IPS DF 4.7 (cell line): Measurements from ENCODE around the gene NEK8.
"Not testable (repeated sequence)": the region's sequence is repeated elsewhere in the genome, so short reads cannot be mapped to it uniquely, and the experiment has no call there.

Experiments used
- DNase-seq: peaks from one replicate; pipeline ENCODE4 v3.0.0-alpha.2; 2013; ENCODE audit warnings: low spot score; ENCODE audit errors: extremely low read depth

NEK8 gene

DNA sequence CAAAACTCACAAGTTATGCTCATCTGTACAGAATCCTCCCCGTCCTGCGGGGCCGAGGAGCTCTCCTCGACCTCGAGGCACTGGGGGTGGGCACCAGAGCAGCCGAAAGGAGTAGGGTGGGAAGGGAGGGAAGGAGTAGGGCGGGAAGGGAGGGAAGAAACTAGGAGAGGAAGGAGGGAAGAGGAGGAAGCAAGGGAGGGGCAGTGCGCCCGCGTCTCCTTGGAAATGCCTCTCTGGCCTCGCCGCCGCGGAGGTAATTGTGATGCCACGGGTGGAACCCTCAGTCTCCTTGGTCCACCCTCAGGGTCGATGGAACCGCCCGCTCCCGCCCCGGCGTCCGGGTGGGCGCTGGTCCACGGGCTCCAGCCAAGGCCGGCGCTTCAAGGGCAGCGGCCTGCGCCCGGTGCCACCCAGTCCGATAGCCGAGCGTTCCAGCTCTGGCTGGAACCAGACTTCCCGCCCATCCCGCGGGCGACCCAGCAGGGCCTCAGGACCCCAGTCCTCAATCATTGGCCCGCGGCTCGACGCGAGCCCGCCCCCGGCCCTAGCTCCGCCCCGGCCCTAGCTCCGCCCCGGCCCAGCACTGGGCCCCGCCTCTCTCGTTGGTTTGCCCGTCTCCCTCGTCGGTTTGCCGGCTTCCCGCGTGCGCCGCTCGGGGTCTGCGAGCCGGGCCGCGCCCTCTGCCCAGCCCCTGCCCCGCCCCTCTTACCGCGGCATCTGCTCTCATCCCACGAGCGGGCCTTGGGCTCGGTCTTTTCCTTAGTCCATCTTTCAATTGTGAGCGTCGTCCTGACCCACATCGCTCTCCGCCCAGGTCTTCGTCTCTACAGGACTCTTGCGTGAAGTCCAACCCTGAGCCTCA is 17.5 kb upstream of the NEK8 start:
- DNase-seq: no peak

DNA sequence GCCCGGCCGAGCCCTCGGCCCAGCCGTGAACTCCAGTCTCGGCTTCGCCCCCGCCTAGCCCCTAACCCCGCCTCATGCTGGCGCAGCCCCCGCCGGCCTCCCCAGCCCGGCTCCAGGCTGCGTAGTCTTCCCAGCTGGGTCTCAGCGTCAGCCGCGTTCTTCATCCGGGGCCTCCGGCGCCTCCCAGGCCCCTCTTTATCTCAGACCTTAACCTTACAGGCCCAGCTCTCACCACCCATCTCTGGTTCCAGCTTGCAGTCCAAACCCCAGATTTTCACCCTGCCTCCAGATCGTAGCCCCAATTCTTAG is 16.9 kb upstream of the NEK8 start, which contains the start of gene PROCA1:
Gene PROCA1 (minus strand): TSS at position 166 of the 309 bp plus-strand sequence. CDS start 228 bp downstream, outside the sequence.
- DNase-seq: no peak

DNA sequence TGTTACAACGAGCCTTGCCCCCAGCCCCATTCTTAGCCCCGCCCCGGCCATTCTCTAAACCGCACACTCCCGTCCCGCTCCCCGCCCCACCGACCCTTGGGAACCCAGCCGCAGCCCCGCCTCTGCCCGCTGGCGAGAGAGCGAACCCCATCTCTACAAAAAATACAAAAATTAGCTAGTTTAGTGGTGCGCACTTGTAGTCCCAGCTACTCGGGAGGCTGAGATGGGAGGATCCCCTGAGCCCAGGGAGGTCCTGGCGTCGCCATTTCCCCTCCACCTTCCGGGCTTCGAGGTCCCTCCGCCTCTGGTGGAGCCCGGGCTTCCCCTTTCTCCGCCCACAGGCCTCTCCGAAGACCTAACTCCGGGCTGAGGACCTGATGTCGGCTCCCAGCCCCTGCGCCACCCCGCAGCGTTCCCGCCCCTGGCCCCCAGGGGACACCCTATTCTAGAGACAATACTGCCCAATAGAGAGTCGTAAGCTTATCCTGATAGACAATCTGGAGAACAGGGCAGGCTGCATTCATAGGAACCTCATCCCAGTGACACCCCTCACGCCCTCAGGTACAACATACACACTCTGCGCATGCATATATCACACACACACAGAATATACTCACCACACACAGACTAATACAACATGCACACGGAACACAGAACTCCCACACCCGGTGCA is 16.4 kb upstream of the NEK8 start:
- DNase-seq: no peak

DNA sequence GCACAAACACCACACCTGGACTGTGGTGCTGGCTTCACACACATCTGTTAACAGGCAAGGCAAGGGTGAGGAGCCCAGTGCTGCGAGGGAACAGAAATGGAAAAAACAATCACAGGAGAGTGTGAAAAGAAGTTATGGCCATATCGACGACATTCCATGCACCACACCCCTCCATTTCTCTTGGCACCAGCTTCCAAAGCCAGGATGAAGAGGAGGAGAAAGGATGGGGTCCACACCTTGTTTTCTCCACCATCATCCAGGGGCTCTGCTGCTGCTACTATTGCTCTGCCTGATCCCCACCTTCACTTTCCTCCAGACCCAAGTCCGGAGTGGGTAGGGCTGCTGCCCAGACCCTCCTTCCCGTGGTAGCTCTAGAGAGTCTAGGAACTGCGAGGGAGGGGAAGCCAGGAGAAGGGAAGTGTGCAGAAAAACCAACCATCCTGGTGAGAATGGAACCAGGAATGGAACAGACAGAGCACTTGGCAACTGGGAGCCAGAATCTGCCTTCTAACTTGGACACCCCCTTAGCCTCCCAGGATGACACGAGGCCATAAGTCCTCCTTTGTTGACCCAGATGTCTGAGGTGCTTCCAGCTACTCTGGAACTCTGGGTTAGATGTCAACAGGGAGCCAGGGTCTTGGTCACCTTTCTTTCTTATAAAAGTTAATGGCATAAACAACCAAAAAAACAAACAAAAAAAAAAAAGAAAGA is 15.7 kb upstream of the NEK8 start:
- DNase-seq: no peak

DNA sequence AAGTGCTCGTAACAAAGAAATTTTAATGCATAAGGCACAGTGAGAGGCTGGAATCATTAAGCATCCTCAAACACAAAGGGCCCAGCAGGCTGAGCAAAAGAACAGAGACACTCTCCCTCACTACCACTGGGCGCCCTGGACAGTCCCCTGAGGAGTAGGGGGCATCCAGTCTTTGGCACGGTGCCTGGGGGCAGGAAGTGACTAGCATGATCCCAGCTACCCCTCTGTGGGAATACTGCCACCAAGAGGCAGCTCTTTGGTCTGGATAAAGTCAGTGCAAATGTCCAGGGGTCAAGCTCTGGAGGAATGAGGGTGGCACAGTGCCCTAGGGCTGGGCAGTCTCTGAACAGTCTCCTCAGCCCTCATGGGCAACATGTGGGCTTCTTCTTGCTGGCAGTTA is 14.3 kb upstream of the NEK8 start:
- no peak for DNase-seq

DNA sequence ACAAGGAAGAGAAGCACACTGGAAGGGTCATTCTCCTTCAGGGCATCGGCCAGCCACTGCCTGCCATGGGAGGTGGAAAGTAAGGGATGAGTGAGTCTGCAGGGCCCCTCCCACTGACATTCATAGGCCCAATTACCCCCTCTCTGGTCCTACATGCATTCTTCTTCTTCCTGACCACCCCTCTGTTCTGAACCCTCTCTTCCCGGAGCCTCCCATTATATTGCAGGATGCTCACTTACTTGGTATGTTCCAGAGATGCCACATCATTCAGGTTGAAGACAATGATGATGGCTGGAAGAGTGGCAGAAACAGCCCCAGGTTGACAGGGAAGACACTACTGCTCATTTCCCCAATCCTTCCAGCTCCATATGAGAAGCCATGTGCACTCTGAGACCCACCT is 13.4 kb upstream of the NEK8 start:
- no peak for DNase-seq

DNA sequence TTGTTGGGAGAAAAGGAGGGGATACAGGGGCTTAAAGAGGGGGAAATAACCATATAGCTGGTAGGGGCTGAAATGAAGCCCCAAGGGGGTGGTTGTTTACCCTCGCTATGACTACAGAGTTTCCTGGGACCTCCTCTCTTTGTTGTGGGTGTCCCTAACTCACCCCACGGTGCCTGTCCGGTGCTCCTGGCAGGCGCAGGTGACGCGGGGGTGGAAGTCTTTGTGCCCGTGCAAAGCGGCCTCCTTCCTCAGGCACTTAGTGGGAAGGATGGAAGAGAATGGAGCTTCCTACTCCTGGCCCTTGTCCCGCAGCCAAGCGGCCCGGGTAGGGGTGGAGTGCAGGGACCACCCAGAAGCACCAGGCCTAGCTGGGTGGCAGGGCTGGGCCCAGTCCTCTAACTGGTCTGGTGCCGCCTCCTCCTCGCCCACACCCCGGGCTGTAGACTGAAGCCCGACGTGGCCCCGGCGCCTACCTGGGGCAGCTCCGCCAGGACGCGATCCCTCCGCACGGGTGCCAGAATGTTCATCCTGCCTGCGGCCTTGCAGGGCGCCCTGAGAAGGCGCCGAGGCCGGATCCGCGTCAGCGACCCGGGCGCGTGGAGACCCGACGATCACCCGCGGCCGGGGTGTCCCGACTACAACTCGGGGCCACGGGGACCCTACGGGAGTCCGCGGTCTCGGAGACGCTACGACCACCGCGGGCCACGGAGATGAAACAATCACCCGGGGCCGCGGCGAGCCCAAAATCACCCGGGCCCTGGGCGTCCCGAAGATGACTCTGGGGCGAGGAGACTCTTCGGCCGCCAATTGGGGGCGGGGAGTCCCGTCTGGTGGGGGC is 11.6 kb upstream of the NEK8 start:
- DNase-seq: no peak

DNA sequence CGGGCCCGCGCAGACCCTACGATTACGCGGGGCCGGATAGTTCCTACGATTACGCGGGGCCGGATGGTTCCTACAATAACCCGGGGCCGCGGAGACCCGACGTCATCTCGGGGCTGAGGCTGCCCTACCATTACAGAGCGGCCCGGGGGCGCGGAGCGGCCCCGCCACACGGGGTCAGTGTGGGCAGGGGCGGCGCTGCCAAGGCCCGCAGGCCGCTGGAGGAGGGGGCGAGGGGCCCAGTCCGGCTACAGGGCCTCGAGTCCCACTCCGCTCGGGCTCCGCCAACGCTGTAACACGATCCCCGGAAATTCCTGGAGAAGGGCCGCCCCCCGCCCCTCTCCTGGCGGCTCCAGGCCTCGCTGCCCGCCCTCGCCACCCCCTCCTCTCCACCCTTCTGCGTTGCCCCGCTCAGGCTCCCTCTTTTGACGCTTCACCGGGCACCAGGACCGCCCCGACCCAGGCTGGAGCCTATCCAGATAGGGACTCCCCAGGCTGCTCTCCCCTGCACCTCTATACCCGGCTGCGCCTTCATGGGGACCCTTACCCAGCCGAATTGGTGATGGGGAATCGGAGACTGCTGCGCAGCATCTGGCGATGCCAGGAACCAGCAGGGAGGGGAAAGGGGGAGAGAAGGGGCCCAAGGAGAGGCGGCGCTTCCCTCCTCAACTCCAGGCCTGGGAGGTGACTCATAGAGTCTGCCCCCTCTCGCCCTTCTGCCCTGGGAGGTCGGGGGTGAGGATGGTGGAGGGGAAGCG is 10.8 kb upstream of the NEK8 start, which contains the start of gene RAB34:
Gene RAB34 (minus strand): TSS at position 291 of the 755 bp plus-strand sequence. CDS start 602 bp downstream, outside the sequence.
- no peak for DNase-seq

DNA sequence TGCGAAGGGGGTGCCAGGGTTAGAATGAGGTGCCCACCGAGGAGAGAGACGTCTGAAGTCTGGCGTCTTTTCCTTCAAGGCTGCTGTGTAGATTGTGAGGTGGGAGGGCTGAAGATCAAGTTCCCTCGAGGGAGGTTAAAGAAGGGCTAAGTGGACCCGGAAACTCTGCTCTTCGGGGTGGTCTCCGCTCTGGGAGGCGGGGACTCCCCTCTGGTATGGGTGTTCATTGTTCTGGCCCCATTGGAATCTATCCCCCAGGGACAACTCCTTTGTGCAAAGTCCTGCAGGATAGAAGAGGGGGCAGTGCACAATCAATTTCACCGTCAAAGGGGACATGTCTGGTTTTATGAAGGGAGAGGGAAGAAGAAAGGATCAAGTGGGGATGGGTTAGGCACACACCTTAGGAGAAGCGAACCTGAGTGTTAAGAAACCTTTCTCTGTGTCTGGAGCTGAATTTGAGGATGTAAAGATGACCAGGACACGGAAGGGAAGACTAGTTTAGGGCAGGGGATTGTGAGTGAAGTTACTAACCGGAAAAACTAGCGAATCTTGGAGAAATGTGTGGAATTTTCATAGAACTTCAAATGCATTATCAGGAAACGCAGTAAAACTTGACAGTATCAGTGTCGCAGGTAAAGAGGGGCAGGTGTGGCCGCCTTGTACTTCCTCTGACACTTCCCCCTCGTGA is 10.1 kb upstream of the NEK8 start:
- DNase-seq: no peak

DNA sequence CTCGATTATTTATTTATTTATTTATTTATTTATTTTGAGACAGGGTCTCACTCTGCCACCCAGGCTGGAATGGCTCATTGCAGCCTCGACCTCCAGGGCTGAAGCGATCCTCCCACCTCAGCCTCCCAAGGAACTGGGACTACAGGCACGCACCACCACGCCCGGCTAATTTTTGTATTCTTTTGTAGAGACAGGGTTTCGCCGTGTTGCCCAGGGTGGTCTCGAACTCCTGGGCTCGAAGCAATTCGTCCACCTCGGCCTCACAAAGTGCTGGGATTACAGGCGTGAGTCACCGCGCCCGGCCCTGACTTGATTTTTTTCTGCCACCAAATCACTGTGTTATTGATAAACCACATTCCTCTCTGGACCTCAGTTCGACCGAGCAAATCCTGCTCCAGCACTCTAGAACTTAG is 9.6 kb upstream of the NEK8 start:
- DNase-seq: no peak

DNA sequence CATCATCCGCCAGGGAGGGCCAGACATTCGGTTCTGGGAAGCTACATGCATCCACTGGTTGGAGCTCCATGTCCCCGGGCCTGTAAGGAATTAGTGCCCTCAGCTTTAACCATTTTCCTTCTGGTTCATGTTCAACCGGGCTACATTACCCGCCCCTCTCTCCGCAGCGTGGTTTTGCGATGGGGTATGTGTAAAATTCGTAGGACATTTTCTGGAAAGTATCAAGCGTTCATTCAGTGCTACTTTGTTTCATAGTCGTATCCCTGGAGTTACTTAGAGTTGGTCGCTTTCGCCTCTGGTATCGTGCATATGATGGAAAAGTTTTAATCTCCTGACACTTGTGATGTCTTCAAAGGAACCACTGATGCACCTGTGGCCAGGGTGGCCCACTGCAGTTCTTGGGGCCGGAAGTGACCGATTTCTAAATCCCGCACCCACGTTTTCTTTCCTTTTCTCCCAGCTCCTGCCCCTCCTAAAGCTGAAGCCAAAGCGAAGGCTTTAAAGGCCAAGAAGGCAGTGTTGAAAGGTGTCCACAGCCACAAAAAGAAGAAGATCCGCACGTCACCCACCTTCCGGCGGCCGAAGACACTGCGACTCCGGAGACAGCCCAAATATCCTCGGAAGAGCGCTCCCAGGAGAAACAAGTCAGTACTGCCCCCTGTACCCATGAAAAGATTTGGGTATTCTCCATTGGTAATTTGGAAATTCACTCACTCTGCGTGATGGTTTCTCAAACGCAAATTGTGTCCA is 8.2 kb upstream of the NEK8 start:
- no peak for DNase-seq

DNA sequence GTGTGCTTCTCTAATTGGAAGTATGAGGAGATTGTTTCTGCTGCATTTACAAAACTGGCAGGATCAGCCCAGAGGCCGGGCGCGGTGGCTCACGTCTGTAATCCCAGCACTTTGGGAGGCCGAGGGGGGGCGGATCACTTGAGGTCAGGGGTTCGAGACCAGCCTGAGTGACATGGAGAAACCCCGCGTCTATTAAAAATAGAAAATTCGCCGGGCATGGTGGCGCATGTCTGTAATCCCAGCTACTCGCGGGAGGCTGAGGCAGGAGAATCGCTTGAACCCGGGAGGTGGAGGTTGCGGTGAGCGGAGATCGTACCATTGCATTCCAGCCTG is 7.6 kb upstream of the NEK8 start:
- DNase-seq: not testable (repeated sequence)

DNA sequence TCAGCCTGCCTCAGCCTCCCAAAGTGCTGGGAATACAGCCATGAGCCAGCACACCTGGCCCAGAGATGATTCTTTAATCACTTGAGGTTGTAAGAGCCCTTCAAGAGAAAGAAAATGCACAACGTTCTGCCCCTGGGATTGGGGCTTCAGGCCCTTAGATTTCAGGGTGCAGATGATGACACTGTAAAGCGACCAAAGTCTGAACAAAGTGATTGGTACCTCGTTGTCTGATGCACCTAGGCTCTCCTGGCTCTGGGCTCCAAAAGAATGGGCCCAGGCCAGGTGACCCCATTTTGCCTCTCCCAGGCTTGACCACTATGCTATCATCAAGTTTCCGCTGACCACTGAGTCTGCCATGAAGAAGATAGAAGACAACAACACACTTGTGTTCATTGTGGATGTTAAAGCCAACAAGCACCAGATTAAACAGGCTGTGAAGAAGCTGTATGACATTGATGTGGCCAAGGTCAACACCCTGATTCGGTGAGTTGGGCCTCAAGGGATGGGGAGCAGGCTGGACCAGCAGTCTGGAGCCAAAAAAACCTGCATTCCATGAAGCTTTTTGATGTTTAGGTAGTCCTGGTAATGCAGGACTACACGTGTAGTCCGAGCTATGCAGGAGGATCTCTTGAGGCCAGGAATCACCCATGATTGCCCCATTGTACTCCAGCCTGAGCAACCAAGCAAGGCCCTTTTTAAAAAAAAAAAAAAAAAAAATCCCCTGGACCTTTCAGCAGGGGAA is 6.0 kb upstream of the NEK8 start:
- DNase-seq: no peak

DNA sequence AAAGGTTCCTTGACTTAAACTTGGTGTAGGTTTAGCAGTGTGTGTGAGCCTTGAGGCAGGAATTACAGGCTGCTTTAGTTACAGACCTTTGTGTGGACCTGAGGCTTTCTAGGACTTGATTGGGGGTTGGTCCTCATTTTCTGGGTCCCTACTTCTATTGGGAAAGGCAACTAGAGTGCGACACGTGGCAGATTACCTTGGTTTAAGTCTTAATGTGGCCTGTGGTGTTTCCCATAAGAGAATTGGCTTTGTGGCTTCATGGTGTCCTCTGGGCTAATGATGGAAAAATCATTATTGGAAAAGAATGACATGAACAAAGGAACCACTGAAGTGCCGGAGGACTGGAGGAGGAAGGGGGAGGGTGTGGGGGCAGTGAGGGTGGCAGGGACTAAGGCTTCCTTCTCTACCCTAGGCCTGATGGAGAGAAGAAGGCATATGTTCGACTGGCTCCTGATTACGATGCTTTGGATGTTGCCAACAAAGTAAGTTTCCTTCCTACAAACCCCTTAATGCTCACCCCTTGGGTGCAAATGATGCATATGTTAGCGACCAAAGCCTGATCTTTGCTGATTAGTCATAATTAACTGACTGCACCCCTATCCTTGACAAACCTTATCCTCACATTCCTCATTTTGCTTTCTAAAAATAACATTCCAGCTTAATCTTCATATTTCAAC is 5.3 kb upstream of the NEK8 start:
- no peak for DNase-seq

DNA sequence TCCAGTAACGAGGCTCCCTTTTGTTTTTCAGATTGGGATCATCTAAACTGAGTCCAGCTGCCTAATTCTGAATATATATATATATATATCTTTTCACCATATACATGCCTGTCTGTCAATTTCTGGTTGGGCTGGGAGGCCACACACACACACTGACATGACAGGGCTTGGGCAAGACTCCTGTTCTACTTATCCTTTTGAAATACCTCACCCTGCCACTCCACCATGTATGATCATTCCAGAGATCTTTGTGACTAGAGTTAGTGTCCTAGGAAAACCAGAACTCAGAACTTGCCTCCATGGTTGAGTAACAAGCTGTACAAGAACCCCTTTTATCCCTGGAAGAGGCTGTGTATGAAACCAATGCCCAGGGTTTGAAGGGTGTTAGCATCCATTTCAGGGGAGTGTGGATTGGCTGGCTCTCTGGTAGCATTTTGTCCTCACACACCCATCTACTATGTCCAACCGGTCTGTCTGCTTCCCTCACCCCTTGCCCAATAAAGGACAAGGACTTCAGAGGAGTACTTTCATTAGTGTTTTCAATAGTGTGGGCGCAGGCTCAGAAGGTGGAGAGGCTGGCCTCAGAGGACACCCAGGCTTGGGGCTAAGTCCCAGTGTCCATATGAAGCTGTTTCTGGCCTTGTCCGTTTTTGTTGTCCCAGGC is 4.6 kb upstream of the NEK8 start:
- not testable (repeated sequence) for DNase-seq

DNA sequence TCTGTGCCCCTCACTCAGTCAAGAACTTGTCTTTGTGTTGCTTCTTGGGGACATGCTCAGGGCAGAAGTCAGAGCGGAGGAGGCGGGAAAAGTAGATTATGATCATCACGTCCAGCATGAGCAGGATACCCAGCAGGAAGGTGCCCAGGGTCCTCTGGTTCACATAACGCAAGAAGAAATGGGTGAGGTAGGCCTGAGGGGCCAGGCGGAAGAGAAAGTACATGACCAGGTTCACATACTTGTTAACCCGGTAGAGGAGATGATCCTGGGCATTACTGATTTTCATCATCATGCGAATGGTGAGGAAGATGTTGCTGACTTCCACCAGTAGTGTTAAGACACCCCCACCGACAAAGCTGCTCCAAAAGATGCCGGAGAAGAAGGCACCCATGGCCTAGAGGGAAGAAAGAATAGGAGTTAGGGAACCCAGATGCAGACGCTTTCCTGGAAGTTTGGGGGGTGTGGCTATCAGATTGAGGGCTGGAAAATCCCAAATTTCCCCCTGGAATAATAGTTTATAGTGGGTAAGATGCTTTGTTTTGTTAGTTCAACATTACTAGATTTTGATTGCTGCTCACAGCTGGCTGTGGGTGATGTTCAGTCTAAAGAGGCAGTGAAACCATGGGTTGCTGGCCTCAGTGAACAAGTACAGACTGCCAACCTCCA is 4.0 kb upstream of the NEK8 start:
- no peak for DNase-seq

DNA sequence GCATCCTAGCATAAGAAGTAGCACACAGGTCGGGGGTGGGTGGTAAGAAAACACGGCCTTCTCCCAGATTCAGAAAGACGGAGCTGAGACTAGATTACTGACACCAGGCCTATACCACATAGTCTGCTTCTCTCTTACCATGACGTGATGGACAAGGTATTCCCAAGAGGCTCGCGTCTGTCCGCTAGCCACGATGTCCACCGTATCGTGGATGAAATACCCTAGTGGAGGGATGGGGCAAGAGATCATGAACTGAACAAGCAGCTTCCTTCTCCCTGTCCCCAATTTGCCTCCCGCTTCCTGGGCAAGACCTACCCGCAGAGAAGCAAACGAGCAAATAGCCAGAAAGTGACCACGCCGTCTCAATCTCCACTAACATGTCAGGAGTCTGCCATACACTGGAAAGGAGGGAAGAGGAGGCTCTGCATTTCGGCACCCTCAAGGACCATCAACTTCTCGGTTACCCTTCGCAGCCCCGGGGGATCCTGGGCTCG is 3.4 kb upstream of the NEK8 start:
- no peak for DNase-seq
